Keratinocyte (primary cell): Measurements from ENCODE around the gene PRPF18.

Experiments used
- EZH2 ChIP-seq: IDR thresholded peaks from one replicate; pipeline ENCODE4 v1.6.1; 2012; ENCODE audit warnings: inconsistent platforms, mild to moderate bottlenecking, low read length, moderate library complexity
- TF ChIP-seq, protein P1 (sequence below), 3 experiments: IDR thresholded peaks in 1 of 3; conservative IDR thresholded peaks in 1 of 3; optimal IDR thresholded peaks in 1 of 3; 2 replicates in 2 of 3; 3 replicates in 1 of 3; pipeline versions ENCODE3 to v1.5.1; 2011; ENCODE audit warnings: low read length in 3 of 3, mild to moderate bottlenecking in 3 of 3, moderate library complexity in 2 of 3, control low read depth in 1 of 3, inconsistent platforms in 1 of 3; ENCODE audit not compliant: insufficient read depth in 2 of 3; ENCODE audit errors: extremely low read depth in 1 of 3

DNA sequence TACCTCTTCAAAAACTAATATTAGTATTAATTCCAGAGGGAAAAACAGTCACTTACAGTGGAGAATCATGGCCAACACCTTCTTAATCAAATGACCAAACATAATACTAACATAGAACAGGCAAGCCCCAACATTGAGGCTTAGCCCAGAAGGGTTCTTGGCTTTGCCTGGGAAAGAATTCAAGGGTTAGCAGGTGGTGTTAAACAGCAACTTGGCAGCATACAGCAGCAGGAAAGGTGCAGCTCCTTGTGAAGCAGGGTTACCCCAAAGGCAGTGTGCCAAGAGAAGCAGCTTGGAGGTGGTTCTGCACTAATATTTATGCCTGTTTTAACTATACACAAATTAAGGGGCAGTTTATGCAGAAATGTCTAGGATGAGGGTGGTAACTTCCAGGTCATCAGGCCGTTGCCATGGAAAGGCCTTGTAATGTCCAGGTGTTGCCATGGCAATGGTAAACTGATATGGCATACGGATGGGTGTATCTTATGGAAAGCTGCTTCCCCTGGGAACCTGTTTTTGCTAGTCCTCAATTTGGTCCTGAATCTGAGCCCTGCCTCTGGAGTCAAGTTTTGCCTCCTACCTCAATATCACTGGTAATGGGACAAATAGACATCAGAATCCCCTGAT lies 30.8 kb upstream of the PRPF18 start:
- TF ChIP-seq, protein P1, sequence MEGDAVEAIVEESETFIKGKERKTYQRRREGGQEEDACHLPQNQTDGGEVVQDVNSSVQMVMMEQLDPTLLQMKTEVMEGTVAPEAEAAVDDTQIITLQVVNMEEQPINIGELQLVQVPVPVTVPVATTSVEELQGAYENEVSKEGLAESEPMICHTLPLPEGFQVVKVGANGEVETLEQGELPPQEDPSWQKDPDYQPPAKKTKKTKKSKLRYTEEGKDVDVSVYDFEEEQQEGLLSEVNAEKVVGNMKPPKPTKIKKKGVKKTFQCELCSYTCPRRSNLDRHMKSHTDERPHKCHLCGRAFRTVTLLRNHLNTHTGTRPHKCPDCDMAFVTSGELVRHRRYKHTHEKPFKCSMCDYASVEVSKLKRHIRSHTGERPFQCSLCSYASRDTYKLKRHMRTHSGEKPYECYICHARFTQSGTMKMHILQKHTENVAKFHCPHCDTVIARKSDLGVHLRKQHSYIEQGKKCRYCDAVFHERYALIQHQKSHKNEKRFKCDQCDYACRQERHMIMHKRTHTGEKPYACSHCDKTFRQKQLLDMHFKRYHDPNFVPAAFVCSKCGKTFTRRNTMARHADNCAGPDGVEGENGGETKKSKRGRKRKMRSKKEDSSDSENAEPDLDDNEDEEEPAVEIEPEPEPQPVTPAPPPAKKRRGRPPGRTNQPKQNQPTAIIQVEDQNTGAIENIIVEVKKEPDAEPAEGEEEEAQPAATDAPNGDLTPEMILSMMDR (optimal IDR thresholded peaks at IDR 0.05 in 1 of 3, IDR thresholded peaks at IDR 0.05 in 1 of 3, conservative IDR thresholded peaks at IDR 0.05 in 1 of 3; ENCODE audit: extremely low read depth in 1 of 3, insufficient read depth in 2 of 3, low read length in 3 of 3), result no peak
- TF ChIP-seq EZH2, result no peak
